ENCODE data around the gene DERA.

DERA gene

GRCh38 chr12:15910864-15911721, at the start of gene DERA:
Gene DERA (plus strand): TSS chr12:15911332. CDS start chr12:15911384, 52 bp downstream.
- Histone ChIP-seq H3K4me3 (ENCODE audit: low read depth, low read length) (peak within 1 kb of the TSS; percentile 58), H3K9me3 (ENCODE audit: control insufficient read depth, insufficient read depth, low read depth, low read length) (no peaks in the 10 kb centered on the region), H3K27ac (ENCODE audit: extremely low read depth, low read depth, low read length) (peak within 1 kb of the TSS; percentile 91), H3K36me3 (ENCODE audit: control insufficient read depth in 2 of 2, insufficient read depth in 1 of 2, low read length in 2 of 2) (peaks cover 0 to 14% of the 10 kb centered on the region in 2 experiments; a peak in 1 of 3 replicates), H3K4me1 (ENCODE audit: control insufficient read depth, insufficient read depth, low read length) (peaks cover 3% of the 10 kb centered on the region; the same call in 1 of the 2 replicates)
- ChIA-PET POLR2A (interaction anchor here (0.6 to 2.0 kb wide), 7 partner anchors 9 to 28 kb away, joined by 3 to 8 read pairs (median 4); no protein-coding TSS in a partner anchor), CTCF (interaction anchor here (0.6 to 2.1 kb wide), 6 partner anchors 12 to 64 kb away, joined by 3 to 8 read pairs (median 3); no protein-coding TSS in a partner anchor)
- TF ChIP-seq ZNF175 (tag by site-specific recombination; IDR thresholded peaks at IDR 0.05) (no peak), ZNF600 (tag by site-specific recombination; IDR thresholded peaks at IDR 0.05) (peak; percentile 97), WT1 (tag by site-specific recombination; IDR thresholded peaks at IDR 0.05) (no peak), OSR2 (tag by site-specific recombination; IDR thresholded peaks at IDR 0.05) (no peak; the same call in 1 of the 2 replicates), ZNF530 (tag by site-specific recombination; IDR thresholded peaks at IDR 0.05; ENCODE audit: low read depth) (no peak), ZNF544 (tag by site-specific recombination; IDR thresholded peaks at IDR 0.05) (no peak), ZNF510 (tag by site-specific recombination; IDR thresholded peaks at IDR 0.05; ENCODE audit: insufficient replicate concordance) (no peak), ZFP37 (tag by site-specific recombination; IDR thresholded peaks at IDR 0.05) (peak; percentile 70; the same call in 1 of the 2 replicates), ZNF140 (tag by site-specific recombination; IDR thresholded peaks at IDR 0.05) (no peak), ZNF623 (tag by site-specific recombination; IDR thresholded peaks at IDR 0.05) (no peak; the same call in 1 of the 2 replicates), MYNN (tag by site-specific recombination; IDR thresholded peaks at IDR 0.05; ENCODE audit: borderline replicate concordance) (no peak), BCL11A (tag by site-specific recombination; IDR thresholded peaks at IDR 0.05; ENCODE audit: low read depth) (no peak), KLF17 (tag by site-specific recombination; IDR thresholded peaks at IDR 0.05) (no peak), ZNF560 (tag by site-specific recombination; IDR thresholded peaks at IDR 0.05; ENCODE audit: borderline replicate concordance) (no peak), ZNF785 (tag by site-specific recombination; IDR thresholded peaks at IDR 0.05) (no peak), ZBTB21 (tag by site-specific recombination; IDR thresholded peaks at IDR 0.05) (no peak), HOXA7 (CRISPR knock-in tag; IDR thresholded peaks at IDR 0.05; ENCODE audit: borderline replicate concordance) (no peak), ZNF664 (tag by site-specific recombination; IDR thresholded peaks at IDR 0.05) (no peak), ZNF221 (tag by site-specific recombination; IDR thresholded peaks at IDR 0.05; ENCODE audit: borderline replicate concordance) (no peak), ZFP3 (tag by site-specific recombination; IDR thresholded peaks at IDR 0.05; ENCODE audit: low read depth) (no peak), ZNF391 (tag by site-specific recombination; IDR thresholded peaks at IDR 0.05; ENCODE audit: borderline replicate concordance, low read depth) (peak; percentile 62; the same call in 1 of the 2 replicates), FEZF1 (tag by site-specific recombination; IDR thresholded peaks at IDR 0.05) (no peak), ZNF654 (tag by site-specific recombination; IDR thresholded peaks at IDR 0.05; ENCODE audit: low read depth) (no peak), ZSCAN23 (tag by site-specific recombination; IDR thresholded peaks at IDR 0.05) (no peak), ZFP69B (tag by site-specific recombination; IDR thresholded peaks at IDR 0.05) (0 out of 2 replicates have a peak, but pooled peaks have one; percentile 34), ZNF324 (tag by site-specific recombination; IDR thresholded peaks at IDR 0.05) (no peak), ZNF132 (tag by site-specific recombination; IDR thresholded peaks at IDR 0.05; ENCODE audit: borderline replicate concordance) (no peak), ZNF2 (tag by site-specific recombination; IDR thresholded peaks at IDR 0.05) (peak; percentile 17; the same call in 1 of the 2 replicates), PRDM6 (tag by site-specific recombination; IDR thresholded peaks at IDR 0.05) (no peak), ZNF660 (tag by site-specific recombination; IDR thresholded peaks at IDR 0.05) (peak; percentile 87), TCF7L2 (IDR thresholded peaks at IDR 0.05; ENCODE audit: borderline replicate concordance, low read depth, low read length) (no peak)
- TF ChIP-seq, protein P1, sequence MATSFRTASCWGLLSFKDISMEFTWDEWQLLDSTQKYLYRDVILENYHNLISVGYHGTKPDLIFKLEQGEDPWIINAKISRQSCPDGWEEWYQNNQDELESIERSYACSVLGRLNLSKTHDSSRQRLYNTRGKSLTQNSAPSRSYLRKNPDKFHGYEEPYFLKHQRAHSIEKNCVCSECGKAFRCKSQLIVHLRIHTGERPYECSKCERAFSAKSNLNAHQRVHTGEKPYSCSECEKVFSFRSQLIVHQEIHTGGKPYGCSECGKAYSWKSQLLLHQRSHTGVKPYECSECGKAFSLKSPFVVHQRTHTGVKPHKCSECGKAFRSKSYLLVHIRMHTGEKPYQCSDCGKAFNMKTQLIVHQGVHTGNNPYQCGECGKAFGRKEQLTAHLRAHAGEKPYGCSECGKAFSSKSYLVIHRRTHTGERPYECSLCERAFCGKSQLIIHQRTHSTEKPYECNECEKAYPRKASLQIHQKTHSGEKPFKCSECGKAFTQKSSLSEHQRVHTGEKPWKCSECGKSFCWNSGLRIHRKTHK (tag by site-specific recombination; IDR thresholded peaks at IDR 0.05), result no peak
- TF ChIP-seq, protein P2, sequence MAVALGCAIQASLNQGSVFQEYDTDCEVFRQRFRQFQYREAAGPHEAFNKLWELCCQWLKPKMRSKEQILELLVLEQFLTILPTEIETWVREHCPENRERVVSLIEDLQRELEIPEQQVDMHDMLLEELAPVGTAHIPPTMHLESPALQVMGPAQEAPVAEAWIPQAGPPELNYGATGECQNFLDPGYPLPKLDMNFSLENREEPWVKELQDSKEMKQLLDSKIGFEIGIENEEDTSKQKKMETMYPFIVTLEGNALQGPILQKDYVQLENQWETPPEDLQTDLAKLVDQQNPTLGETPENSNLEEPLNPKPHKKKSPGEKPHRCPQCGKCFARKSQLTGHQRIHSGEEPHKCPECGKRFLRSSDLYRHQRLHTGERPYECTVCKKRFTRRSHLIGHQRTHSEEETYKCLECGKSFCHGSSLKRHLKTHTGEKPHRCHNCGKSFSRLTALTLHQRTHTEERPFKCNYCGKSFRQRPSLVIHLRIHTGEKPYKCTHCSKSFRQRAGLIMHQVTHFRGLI (tag by site-specific recombination; IDR thresholded peaks at IDR 0.05), result peak; percentile 53; the same call in 1 of the 2 replicates

Measured in HEK293 (cell line).